Heart left ventricle (tissue), 13 donors: ENCODE measurements around the gene HOXB3.

Experiments
- POLR2A ChIP-seq, 2 donors: fragments of 450-650 bp; IDR thresholded peaks; one replicate each; pipeline ENCODE4 v1.6.1; 2017; ENCODE audit warnings: antibody characterized with exemption in 2 of 2, mild to moderate bottlenecking in 2 of 2, moderate library complexity in 2 of 2
- TF ChIP-seq, protein P1 (sequence below), 12 donors: fragments of 200-600 bp; sonication (generic) in 4 of 12; IDR thresholded peaks; one replicate each; pipeline versions ENCODE4 v1.5.0 to v1.8.0; 2018 to 2022; ENCODE audit warnings: antibody characterized with exemption in 12 of 12, mild to moderate bottlenecking in 5 of 12
- donor health status: ischemic (EF 13 %, LVEDD 7.1; RV severe dilation, severe dysfunction).
- donor health status: DM: no; HTN: yes; CAD: no.
- donor health status: DM: no; HTN: no; CAD: no.
- donor health status: ischemic (EF 25% LVEDD 6.9; RV normal size, moderate dysfunction).
- donor health status: ischemic (EF 25% LVEDD 5.7; RV mildly dilated, moderate dysfunction).
- donor health status: ischemic (EF 35%, LVEDD 5.7; RV mildly dilated, moderate dysfunction).
- donor health status: nonischemic (EF 11% LVEDD 7.7; RV severe dilation, severe dysfunction).
- donor health status: DM: yes; HTN: yes; CAD: no.
- donor health status: PGD.
- donor health status: ischemic (EF 29% LVEDD 5.4; RV normal size, mild dysfunction).
- donor health status: nonischemic (EF 23%, LVEDD 6.1; RV moderate dilation, normal function).

DNA sequence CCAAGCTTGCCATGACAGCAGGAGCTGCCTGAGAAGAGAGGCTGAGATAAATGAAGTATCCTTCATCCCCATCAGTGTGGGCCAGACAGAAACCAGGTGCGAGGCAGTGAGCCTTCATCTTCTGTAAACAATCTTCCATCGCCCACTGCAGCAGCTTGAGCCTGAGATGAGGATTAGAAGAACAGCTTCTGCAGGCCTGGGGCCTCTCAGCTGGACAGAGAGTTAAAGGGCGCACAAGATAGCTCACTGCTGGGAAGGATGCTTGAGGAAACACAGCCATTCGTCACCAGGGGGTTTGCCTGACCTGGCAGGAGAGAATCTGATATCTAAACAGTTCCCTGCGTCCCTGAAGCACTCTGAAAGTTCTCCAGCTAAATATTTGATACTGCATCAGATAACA is 86.3 kb downstream of the HOXB3 start:
- TF ChIP-seq, protein P1, sequence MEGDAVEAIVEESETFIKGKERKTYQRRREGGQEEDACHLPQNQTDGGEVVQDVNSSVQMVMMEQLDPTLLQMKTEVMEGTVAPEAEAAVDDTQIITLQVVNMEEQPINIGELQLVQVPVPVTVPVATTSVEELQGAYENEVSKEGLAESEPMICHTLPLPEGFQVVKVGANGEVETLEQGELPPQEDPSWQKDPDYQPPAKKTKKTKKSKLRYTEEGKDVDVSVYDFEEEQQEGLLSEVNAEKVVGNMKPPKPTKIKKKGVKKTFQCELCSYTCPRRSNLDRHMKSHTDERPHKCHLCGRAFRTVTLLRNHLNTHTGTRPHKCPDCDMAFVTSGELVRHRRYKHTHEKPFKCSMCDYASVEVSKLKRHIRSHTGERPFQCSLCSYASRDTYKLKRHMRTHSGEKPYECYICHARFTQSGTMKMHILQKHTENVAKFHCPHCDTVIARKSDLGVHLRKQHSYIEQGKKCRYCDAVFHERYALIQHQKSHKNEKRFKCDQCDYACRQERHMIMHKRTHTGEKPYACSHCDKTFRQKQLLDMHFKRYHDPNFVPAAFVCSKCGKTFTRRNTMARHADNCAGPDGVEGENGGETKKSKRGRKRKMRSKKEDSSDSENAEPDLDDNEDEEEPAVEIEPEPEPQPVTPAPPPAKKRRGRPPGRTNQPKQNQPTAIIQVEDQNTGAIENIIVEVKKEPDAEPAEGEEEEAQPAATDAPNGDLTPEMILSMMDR (IDR thresholded peaks at IDR 0.05) = no peak
- TF ChIP-seq POLR2A (IDR thresholded peaks at IDR 0.05) = no peak
